Endothelial cell (in vitro differentiated cells): ENCODE results near the gene ZSWIM4. TPM values are rescaled to one million over a fixed set of nuclear protein-coding genes. Genes with fewer than 3 reads are reported as not detected.

Experiments used
- DNase-seq: peaks from one replicate; pipeline ENCODE4 v3.0.0; 2021; ENCODE audit warnings: low spot score
- H3K27ac Mint-ChIP-seq: one replicate; pipeline ENCODE4 v1.8.0; 2021; ENCODE audit warnings: mixed read lengths, inconsistent platforms; ENCODE audit not compliant: unreplicated experiment
- H3K27me3 Mint-ChIP-seq: one replicate; pipeline ENCODE4 v1.8.0; 2021; ENCODE audit warnings: mild to moderate bottlenecking, moderate library complexity, mixed read lengths, inconsistent platforms; ENCODE audit not compliant: unreplicated experiment
- H3K36me3 Mint-ChIP-seq: one replicate; pipeline ENCODE4 v1.8.0; 2021; ENCODE audit warnings: mild to moderate bottlenecking, low read depth, mixed read lengths, inconsistent platforms; ENCODE audit not compliant: unreplicated experiment
- H3K4me1 Mint-ChIP-seq: one replicate; pipeline ENCODE4 v1.8.0; 2021; ENCODE audit warnings: mild to moderate bottlenecking, mixed read lengths, inconsistent platforms; ENCODE audit not compliant: unreplicated experiment
- H3K4me3 Mint-ChIP-seq: one replicate; pipeline ENCODE4 v1.8.0; 2021; ENCODE audit warnings: mild to moderate bottlenecking, mixed read lengths, inconsistent platforms; ENCODE audit not compliant: unreplicated experiment
- H3K9me3 Mint-ChIP-seq: one replicate; pipeline ENCODE4 v1.8.0; 2021; ENCODE audit warnings: mixed read lengths, inconsistent platforms; ENCODE audit not compliant: unreplicated experiment
- CTCF ChIP-seq: fragments of 200-600 bp; sonication (generic); IDR thresholded peaks from one replicate; pipeline ENCODE4 v1.5.0; 2021; ENCODE audit warnings: antibody characterized with exemption; ENCODE audit not compliant: unreplicated experiment
- total RNA-seq: library from RNA; stranded (reverse); fragmentation: NEBNext Ultra II Directional; extraction: Animal tissue kit (Norgen Biotek cat#: 25700); gene quantifications from one replicate; pipeline ENCODE4 v1.2.1, GENCODE V29; 2021; ENCODE audit not compliant: unreplicated experiment

Gene ZSWIM4
- total RNA-seq, 1 donor from 2014 or later: 43.7 TPM

GRCh38 chr19:13756210-13756609, 39.0 kb upstream of the ZSWIM4 start:
- no peaks in the 10 kb centered on the region for H3K9me3 Mint-ChIP-seq
- DNase-seq: no peak
- TF ChIP-seq CTCF: no peak
- H3K27ac Mint-ChIP-seq: peak overlapping the region; percentile 18
- peaks cover 6% of the 10 kb centered on the region for H3K27me3 Mint-ChIP-seq
- peaks cover 26% of the 10 kb centered on the region for H3K4me1 Mint-ChIP-seq
- H3K36me3 Mint-ChIP-seq: peaks cover 44% of the 10 kb centered on the region
- H3K4me3 Mint-ChIP-seq: peak overlapping the region; percentile 86

GRCh38 chr19:13757805-13758772, 37.2 kb upstream of the ZSWIM4 start:
- no peak for DNase-seq
- TF ChIP-seq CTCF: no peak
- Mint-ChIP-seq H3K9me3 (no peaks in the 10 kb centered on the region), H3K4me1 (peaks cover 24% of the 10 kb centered on the region), H3K27me3 (peaks cover 8% of the 10 kb centered on the region), H3K27ac (peak overlapping the region; percentile 37), H3K4me3 (peak overlapping the region; percentile 21), H3K36me3 (peaks cover 51% of the 10 kb centered on the region)

GRCh38 chr19:13758795-13759194, 36.4 kb upstream of the ZSWIM4 start:
- Mint-ChIP-seq H3K27me3 (peaks cover 10% of the 10 kb centered on the region), H3K4me1 (peaks cover 21% of the 10 kb centered on the region), H3K9me3 (no peaks in the 10 kb centered on the region), H3K4me3 (peak overlapping the region; percentile 21), H3K27ac (no peak overlapping the region), H3K36me3 (peaks cover 47% of the 10 kb centered on the region)
- no peak for DNase-seq
- no peak for TF ChIP-seq CTCF

DNA sequence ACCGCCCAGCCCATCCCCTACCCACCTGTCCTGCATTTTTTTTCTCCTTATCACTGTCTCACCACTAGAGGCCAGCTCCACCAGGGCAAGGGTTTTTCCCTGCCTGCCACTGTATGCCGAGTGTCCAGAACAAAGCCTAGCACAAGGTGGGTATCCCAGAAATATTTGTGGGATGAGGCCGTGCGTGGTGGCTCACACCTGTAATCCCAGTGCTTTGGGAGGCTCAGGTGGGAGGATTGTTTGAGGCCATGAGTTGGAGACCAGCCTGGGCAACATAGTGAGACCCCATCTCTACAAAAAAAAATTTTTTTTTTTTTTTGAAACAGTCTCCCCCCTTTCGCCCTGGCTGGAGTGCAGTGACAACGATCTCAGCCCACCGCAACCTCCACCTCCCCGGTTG, 33.8 kb upstream of the ZSWIM4 start:
- DNase-seq: no peak
- Mint-ChIP-seq H3K27me3 (peaks cover 15% of the 10 kb centered on the region), H3K4me1 (peaks cover 25% of the 10 kb centered on the region), H3K36me3 (peaks cover 44% of the 10 kb centered on the region), H3K9me3 (no peaks in the 10 kb centered on the region), H3K4me3 (no peak overlapping the region), H3K27ac (no peak overlapping the region)
- no peak for TF ChIP-seq CTCF

DNA sequence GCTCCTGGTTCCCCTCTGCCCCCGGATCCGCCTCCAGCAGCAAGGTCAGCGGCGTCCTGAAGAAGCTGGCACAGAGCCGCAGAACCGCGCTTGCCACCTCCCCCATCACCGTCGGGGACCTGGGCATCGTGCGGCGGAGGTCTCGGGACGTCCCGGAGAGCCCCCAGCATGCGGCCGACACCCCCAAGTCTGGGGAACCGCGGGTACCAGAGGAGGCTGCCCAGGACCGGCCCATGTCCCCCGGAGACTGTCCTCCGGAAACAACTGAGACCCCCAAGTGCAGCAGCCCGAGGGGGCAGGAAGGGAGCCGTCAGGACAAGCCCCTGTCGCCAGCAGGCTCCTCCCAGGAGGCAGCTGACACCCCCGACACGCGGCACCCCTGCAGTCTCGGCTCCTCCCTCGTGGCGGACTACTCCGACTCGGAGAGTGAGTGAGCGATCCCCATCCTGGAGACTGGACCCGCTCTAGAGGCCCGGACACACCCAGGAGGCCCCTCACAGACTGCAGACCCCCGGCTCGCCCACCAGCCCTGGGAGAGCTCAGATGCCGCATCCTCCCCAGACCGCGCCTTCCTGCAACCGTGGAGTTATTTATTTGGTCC, 32.5 kb upstream of the ZSWIM4 start:
- TF ChIP-seq CTCF: no peak
- peaks cover 15% of the 10 kb centered on the region for H3K27me3 Mint-ChIP-seq
- no peak overlapping the region for H3K27ac Mint-ChIP-seq
- H3K36me3 Mint-ChIP-seq: peaks cover 37% of the 10 kb centered on the region
- peaks cover 19% of the 10 kb centered on the region for H3K4me1 Mint-ChIP-seq
- peak overlapping the region; percentile 89 for H3K4me3 Mint-ChIP-seq
- no peaks in the 10 kb centered on the region for H3K9me3 Mint-ChIP-seq
- no peak for DNase-seq
